DOHH2 (cell line): Measurements from ENCODE around the gene ANKRD16.

Source experiments
- CTCF ChIP-seq: fragments of 200-600 bp; sonication (generic); IDR thresholded peaks from one replicate; pipeline ENCODE4 v1.5.1; 2014; ENCODE audit warnings: antibody characterized with exemption, mild to moderate bottlenecking, low read depth, low read length; ENCODE audit not compliant: poor library complexity, severe bottlenecking
- EZH2phosphoT487 ChIP-seq: fragments of 200-600 bp; sonication (generic); IDR thresholded peaks from 2 replicates; pipeline ENCODE4 v1.6.1; 2017; ENCODE audit warnings: borderline replicate concordance, mild to moderate bottlenecking, antibody characterized with exemption, low read length, moderate library complexity, mixed read lengths

GRCh38 chr10:5897504-5897903, 7.8 kb upstream of the ANKRD16 start:
- TF ChIP-seq CTCF, result no peak
- TF ChIP-seq EZH2phosphoT487, result no peak
